Stimulated activated CD4-positive, alpha-beta T cell treated with anti-CD3 and anti-CD28 coated beads, Interleukin-4, amount 100 ng/mL, for 24 hours (primary cell): ENCODE measurements around the gene APLN.
A peak's percentile ranks its signal among the peaks of the same experiment; 100 is the strongest.

Source experiments
- DNase-seq: peaks from one replicate; pipeline ENCODE4 v3.0.0-alpha.2; 2020

The APLN gene

DNA sequence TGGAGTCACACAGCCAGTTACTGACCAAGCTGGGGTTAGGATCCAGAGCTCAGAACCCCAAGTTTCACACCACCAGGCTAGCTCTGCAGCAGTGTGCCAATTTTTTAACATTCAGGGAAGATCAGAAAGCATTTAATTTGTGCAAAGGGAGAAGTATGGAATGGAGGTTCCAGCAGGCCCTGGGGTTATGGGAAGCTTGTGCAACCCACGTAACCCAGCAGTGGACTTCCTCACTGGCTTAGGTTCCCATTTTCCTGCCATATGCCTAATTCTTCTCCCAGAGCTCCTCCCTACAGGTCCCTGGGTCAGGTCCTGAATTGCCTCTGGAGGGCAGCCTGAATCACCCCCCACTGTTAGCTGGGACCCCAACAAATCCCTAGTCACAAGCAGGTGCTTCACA lies 14.0 kb downstream of the APLN start:
- no peak for DNase-seq

DNA sequence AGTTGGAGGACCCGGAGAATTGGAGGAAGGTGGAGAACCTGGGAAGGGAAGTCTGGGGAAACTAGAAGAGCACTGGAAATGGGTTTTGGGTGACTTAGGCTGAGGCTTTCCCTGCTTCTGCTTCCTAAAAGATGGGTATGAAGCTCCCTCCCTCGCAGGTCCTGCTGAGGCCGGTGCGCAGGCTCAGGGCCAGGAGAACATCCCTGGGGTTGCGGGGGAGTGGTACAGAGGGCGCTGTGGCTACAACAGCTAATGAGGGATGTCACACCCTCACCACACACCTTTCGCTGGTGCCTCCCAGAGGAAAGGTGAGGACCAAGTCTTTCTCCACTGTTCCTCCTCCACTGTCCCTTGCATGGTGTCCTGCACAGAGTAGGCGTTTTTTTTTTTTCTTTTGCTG lies 15.8 kb downstream of the APLN start:
- DNase-seq = no peak

DNA sequence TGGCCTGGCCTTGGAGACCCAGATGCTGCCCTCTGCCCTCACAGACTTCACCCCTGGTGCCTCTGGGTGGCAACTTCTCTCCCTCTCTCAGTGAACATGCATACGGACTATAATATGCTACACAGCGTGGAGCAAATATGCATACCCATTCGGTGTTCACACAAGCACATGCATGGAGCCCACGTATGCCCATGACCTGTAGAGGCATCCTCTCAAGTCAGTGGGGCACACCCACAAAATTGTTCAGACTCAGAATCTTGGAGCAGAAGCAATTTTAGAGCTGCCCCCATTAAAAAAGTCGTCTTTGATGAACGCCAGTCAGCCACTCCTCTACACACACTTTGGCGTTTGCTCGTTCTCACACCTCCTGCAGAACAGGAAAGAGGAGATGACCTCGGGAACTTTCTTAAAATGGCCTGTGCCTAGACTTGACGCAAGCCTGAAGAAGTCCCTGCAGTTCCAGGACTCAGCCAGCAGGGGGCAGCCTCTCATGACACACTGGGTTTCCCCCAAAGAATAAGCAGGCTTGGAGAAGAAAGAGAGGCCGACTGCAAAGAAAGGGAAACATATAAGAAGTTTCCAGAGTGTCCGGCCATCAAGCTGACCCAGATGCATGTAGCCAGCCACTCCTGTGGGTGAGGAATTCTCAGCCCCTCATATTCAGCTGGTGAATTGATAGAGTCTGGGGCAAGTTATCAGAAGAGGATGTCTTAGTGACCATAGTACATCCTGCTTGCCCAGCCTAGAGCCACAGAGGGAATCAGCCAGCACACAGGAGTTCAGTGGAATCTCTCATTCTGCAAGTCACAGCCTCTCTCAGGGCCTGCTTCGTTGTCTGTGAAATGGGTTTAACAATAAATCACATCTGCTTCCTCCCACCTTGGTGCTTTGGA lies 17.3 kb downstream of the APLN start:
- peak; percentile 78 for DNase-seq

DNA sequence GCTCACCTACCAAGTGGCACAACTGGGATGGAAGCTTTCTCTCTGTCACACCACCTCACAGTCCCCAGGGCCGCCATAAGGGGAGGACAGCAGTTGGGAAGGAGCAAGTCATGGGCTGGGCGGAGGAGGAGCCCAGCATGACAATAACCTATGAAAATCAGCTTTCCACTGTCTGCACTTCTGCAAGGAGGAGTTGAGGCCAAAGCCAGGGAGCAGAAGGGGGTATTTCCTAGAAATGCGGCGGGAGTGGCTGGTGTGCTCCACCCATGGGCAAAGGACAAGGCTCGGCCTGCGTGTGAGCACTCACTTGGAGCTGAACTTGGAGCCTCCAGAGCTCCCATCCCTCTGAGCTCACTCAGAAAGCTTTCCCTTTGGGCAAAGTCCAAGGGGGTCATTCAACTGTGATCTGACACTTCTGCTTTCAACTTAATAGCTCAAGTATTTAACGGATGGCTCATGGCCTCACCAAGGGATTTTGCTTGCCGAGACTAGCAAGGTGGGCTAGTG lies 18.5 kb downstream of the APLN start:
- no peak for DNase-seq

DNA sequence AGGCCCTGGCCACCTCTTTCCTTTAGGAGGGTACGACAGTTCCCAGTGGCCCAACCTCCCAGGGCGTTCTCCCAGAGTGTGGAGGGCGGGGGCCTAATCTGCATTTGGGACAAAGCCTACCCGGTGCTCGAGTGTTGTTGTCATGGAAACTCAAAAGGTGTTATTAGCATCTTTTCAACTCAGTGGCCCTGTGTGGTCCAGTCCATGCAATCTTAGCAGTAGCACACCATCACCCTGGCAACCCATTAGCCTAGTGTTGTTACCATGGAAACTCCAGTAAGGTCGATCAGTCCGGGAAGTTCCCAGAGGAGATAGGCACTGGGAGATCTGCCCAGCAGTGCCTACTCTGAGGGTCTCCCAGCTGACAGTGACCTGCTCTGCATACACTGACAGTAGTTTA lies 20.2 kb downstream of the APLN start:
- DNase-seq = no peak

DNA sequence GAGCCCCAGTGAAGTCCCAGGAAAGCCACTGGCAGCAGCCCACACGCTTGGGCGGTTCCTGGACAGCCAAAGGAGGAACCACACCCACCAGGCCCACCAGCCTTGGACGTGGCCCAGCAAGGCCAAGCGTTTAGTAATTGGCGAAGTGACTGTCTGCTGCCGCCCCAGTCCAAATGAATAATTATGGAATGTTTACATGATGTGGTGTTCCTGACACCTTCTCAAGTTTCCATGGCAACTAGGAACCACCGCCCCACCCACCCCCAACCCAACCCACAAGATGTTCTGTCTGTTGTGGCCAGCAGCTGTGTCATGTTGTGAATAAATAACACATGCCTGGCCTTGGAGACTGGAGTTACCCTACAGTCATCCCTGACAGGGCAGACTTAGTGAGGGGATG lies 22.3 kb downstream of the APLN start:
- no peak for DNase-seq

DNA sequence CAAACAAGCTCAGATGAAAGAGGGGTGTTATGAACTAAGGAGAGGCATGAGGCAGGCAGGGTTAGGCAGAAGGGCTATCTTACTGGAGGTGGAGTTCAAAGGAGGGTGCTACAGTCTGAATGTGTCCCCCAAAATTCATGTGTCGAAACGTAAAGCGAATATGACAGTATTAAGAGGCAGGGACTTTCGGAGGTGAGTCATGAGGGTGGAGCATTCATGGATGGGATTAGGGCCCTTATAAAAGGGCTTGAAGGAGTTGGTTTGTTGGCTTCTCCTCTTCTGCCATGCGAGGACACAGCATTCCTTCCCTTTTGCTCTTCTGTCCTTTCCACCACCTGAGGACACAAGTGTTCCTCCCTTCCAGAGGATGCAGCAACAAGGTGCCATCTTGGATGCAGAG lies 22.9 kb downstream of the APLN start:
- DNase-seq = no peak

DNA sequence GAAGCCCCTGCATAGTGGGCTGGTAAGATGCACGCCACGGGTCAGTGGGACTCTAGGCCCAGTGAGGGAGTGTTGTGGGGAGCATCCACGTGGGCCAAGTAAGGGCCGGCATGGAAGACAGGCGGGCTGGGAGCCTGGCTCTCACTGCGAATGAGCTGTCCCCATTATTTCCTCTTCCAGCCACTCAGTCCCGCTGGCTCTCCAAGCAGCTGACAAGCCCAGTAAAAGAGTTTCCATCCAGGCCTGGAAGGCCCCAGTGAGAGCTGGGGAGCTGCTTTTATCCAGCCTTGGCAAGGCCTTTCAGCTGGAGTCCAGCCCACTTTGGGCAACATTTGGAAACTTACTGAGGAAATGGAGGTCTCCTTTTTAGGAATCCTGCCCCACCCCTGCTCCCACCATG lies 24.9 kb downstream of the APLN start:
- no peak for DNase-seq

DNA sequence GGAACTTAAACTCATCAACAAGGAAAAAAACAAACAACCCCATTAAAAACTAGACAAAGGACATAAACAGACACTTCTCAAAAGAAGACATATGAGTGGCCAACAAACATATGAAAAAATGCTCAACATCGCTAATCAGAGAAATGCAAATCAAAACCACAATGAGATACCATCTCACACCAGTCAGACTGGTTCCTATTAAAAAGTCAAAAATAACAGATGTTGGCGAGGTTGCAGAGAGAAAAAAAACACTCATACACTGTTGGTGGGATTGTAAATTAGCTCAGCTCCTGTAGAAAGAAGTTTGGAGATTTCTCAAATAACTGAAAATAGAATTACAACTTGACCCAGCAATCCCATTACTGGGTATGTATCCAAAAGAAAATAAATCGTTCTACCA lies 28.7 kb downstream of the APLN start:
- no peak for DNase-seq

DNA sequence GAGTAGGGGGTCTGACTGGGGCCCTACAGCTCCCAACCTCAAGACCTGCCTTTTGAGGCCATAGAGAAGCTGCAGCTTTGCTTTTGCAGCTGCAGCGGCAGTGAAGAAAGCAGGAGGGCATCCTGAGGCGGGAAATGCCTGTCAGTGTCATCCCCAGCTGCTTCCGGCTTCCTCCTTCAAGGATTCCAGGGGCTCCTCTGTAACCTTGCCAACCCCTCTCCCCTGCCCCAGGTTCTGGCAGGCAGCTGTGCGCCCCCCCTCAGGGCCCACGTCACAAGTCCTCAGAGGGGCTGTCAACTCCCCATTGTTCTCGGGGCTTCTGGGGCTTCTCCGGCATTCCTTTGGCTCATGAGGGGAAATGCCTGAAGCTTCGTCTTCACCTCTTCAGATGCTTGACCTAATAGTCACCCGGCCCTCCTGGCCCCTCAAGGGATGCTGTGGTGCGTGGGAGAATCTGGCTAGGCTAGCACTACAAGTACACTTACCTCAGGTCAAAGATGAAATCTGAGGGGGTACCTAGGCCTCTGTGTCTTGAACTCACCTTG lies 31.9 kb downstream of the APLN start:
- DNase-seq = no peak

DNA sequence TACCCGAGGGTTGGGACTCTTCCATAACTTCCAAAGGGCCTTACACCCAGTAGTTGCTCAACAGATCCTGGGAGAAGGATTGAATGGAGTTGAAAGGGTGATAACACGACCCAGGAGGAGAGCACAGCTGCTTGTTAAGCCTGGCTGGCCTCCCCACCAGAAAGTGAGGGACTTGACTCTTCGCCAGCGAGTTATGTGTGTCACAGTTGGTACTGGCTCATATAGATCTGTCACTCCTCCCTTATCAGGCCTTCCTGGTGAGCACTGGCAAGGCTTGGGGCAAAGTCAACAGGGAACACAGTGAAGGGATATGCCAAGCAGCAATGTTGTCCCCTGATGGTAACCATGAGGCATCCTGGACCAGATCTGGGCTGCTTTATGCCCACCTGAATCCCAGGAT lies 35.8 kb downstream of the APLN start:
- DNase-seq = no peak

DNA sequence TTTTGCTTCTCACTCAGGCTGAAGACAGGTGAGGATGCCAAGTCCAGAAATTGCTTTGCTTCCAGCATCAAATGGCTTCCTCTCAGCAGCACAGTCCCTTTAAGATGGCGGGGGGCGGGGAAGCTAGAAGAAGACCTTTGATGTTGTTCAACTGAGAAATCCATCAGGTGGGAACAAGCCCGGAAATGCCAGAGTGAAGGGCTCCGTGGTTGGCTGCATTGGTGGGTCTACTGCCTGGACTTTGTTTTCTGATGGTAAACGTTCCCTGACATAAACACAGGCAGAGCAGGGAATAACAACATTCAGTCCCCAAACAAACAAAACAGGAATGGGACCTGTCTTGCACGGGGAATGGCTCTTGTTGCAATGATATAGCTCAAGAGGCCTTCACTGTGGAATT lies 37.3 kb downstream of the APLN start:
- no peak for DNase-seq

DNA sequence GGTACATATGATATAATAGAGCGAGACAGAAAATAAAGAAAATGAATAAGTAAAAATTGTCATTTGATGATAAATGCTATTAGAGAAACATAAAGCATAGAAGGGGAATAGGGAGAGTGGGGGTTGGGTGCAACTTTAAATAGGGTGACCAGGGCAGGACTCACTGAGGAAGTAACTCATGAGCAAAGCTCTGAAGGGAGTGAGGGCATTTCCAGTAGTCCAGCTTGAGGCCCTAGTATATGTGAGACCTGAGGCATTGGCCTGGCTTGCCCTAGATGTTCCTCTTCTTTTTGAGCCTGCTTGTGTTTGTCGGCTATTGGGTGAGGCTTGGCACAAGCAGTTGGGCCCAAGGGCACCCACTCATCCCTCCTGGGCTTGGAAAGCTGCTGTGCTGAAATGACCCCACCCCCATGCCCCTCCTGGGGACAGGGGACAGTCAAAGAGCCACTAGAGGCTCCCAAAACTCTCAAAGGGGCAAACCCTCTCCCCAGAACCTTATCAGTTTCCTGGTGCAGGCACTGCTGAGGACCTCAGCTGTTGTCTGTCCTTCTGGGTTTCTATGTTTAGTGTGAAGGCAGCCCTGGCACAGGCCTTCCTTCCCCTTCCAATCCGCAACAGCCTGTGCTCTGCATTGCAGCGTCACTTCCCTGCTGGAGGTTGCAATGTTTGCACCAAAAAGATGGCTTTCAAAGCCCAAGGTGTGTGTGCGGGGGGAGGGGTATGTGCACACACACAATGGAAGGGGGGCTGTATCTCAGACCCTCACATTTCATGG lies 40.1 kb downstream of the APLN start:
- DNase-seq = no peak

DNA sequence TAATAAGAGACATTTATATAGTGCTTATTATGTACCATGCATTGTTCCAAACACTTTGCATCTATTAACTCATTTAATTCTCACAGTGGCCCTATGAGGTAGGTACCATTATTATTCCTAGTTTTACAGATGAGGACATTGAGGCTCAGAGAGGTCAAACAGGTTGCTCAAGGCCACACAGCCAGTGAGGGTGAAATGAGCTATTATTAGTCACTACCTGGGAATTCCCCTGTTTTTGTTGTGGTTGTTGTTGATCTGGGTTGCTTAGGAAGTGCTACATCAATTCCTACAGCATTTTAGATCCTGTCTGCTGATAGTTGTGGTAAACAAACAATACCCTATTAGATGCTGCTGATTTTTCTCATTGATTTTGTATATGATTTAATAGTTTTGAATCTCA lies 41.2 kb downstream of the APLN start:
- no peak for DNase-seq

DNA sequence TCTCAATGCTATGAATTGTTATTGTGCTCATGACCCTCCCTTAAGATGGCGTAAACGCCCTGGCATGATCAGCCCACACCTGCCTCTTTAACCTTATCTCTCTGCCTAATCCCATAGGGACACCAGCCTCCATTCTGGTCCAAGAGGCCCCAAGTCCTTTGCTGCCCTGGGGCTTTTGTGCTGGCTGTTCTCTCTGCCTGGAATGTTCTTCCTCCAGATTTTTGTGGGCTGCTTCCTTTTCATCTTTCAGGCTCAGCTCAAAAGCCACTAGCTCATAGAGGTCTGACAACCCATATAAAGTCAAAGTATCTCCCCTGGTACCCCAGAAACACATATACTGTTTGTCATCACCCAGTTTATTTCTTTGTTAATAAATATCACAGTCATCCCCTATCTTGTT lies 42.4 kb downstream of the APLN start:
- DNase-seq = no peak

DNA sequence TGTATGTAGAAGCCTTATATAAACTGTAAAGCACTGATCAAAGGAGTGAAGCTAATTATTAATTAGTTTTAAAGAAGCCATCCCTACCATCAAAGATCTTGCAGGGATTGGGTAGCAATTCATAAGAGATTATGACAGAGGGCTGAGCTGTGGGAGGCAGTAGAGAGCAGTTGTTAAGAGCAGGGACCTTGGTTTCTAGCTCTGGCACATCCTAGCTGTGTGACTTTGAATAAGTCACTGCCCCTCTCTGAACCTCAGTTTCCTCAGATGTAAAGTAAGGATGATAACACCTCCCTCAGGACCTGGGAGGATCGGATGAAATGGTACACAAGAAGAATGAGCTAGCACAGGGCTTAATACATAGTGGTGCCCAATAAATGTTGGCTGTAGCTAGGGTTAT lies 45.4 kb downstream of the APLN start:
- no peak for DNase-seq

DNA sequence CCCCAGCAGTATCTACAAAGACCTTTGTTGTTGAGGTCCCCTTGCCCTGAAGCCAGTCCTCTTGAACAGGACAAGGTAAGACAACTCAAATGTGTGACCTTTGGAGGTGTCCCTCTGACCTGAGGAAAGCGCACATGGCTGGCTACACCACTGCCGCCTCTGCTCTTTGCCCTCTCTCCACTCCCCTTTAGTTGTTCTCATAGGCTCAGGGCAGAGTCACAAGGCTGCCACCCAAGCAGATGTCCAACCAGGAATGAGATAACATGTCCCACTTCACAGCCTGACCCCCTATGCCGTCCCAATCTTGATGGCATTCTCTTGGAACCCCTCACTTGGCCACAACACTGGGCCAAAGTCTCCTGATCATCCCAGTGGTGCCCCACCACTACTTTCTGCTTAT lies 46.3 kb downstream of the APLN start:
- no peak for DNase-seq

DNA sequence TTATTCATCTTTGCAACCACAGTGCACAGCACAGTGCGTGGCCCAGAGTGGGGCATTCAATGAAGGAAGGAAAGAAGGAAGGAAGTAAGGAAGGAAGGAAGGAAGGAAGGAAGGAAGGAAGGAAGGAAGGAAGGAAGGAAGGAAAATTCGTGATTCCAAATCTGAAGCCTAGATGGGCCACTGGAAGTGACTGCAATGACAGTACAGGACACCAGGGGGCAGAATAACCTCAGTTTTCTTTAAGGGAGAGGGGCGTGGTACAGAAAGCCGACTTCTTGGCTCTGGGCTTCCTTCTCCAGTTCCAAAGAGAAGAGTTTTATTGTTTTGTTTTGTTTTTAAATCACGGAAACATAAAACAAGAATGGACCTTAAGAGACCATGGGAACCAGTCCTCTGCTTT lies 47.8 kb downstream of the APLN start:
- DNase-seq = peak; percentile 63

DNA sequence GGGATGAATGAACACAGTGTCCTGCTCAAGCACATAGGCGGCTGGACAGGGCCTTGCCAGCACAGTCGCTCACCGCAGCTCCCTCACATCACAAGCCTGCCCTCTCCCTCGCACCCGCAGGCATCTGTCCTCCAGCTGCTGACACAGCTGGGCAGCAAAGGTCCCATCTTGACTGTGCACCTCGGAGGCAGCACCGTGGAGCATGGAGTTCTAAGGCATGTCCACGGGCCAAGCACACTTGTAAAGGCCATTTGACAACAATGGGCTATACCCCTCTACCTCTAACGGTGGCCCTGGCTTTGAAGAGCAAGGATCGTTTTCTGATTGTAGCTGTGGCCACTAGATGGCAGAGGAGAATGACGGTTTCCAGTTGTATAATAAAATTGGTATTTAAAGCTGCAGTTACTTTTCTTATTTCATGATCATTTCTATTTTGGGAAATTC lies 53.8 kb downstream of the APLN start:
- peak; percentile 7 for DNase-seq

DNA sequence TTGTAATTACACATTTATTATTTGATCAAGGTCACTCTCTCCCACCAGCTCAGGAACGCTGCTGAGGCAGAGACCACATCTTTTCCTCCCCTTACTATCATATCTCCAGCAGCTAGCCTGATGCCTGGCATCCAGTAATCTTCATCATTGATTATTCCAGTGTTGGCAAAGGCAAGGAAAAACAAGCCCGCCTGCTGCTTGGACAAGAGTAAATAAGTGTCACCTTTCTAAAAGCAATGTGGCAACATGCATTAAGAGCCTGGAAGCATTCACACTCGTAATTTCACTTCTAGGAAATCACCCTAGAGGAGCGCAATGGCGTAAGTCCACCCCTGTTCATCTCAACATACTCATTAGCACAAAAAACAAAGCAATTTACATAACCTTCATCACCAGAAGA lies 54.8 kb downstream of the APLN start:
- no peak for DNase-seq

DNA sequence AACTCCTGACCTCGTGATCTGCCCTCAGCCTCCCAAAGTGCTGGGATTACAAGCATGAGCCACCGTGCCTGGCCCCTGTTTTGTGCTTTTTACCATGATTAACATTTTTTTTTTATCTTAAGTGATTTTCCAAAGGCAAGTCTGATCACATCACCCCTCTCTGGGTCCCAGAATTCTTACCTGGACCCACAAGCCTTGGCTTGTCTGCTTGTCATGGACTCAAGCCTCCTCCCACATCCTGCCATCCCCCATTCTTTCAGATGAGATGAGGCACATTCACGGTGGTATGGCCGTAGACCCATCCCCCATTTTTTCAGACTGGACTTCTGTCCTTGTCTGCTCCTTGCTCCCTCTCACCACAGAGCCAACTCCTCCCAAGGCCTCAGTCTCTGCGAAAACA lies 55.3 kb downstream of the APLN start:
- DNase-seq = no peak

DNA sequence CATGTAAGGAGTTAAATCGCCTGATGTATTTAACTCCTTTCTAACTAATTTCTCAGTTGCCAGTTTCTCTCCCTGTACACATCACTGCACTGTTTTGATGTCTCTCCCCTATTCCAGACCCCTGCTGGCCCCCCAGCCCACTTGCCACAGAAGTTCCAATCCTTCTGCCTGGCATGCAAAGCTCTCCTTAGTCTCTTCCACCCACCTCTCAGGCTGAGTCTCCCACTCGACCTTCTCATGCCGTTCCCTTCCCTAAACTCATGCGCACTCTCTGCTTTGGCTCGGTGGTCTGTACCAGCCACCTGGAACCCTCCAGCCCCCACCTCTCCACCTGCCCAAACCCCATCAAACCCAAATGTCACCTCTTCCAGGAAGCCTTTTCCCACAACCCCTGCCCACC lies 56.9 kb downstream of the APLN start:
- no peak for DNase-seq

DNA sequence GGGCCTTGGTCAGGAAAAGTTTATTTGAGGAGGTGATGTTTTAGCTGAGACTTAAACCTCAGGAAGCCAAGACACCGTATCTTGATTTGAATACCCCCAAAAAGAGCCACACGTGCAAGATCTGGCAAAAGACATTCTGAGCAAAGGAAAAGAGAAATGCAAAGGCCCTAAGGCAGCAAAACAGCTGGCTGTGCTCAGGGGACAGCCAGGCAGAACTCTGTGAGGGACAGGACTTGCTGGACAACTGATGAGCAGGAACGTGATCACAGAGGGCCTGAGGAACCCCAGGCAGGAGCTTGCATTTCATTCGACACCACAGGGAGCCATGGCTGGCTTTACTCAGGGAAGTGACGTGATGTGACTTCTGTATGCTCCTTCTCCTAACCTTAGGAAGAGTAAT lies 58.7 kb downstream of the APLN start:
- no peak for DNase-seq
